Measurements from ENCODE around the gene SELPLG.
"Not testable (repeated sequence)": the region's sequence is repeated elsewhere in the genome, so short reads cannot be mapped to it uniquely, and the experiment has no call there.

Gene SELPLG

GRCh38 chr12:108594323-108594903 is 39.3 kb downstream of the SELPLG start:
- DNase-seq (ENCODE audit: low read depth, low spot score) = no peak
- no peak overlapping the region for H3K27ac ChIP-seq

GRCh38 chr12:108592033-108592909 is 41.4 kb downstream of the SELPLG start:
- H3K27ac ChIP-seq = no peak overlapping the region
- DNase-seq (ENCODE audit: low read depth, low spot score) = no peak

GRCh38 chr12:108591267-108591980 is 42.3 kb downstream of the SELPLG start:
- no peak for DNase-seq (ENCODE audit: low read depth, low spot score)
- H3K27ac ChIP-seq = no peak overlapping the region

- DNase-seq (ENCODE audit: low read depth, low spot score) = not testable (repeated sequence)
Measured at GRCh38 chr12:108590463-108590862, 43.2 kb downstream of the SELPLG start.

GRCh38 chr12:108589840-108590229 is 43.9 kb downstream of the SELPLG start:
- H3K27ac ChIP-seq = no peak overlapping the region
- DNase-seq (ENCODE audit: low read depth, low spot score) = no peak

More at GRCh38 chr12:108590463-108590862, 43.2 kb downstream of the SELPLG start:
- H3K27ac ChIP-seq = not testable (repeated sequence)

GRCh38 chr12:108589028-108589839 is 44.5 kb downstream of the SELPLG start:
- H3K27ac ChIP-seq = no peak overlapping the region
- DNase-seq (ENCODE audit: low read depth, low spot score) = no peak

GRCh38 chr12:108587826-108588225 is 45.9 kb downstream of the SELPLG start:
- DNase-seq (ENCODE audit: low read depth, low spot score) = no peak
- no peak overlapping the region for H3K27ac ChIP-seq

GRCh38 chr12:108586306-108586705 is 47.4 kb downstream of the SELPLG start:
- H3K27ac ChIP-seq = no peak overlapping the region
- DNase-seq (ENCODE audit: low read depth, low spot score) = no peak

- H3K27ac ChIP-seq = no peak overlapping the region
Measured at GRCh38 chr12:108585864-108586263, 47.8 kb downstream of the SELPLG start.

GRCh38 chr12:108584456-108585065 is 49.1 kb downstream of the SELPLG start:
- no peak overlapping the region for H3K27ac ChIP-seq
- no peak for DNase-seq (ENCODE audit: low read depth, low spot score)

More at GRCh38 chr12:108585864-108586263, 47.8 kb downstream of the SELPLG start:
- no peak for DNase-seq (ENCODE audit: low read depth, low spot score)

- no peak for DNase-seq (ENCODE audit: low read depth, low spot score)
- H3K27ac ChIP-seq = no peak overlapping the region
Measured at GRCh38 chr12:108583991-108584390, 49.7 kb downstream of the SELPLG start.

- DNase-seq (ENCODE audit: low read depth, low spot score) = no peak
- H3K27ac ChIP-seq = no peak overlapping the region
Measured at GRCh38 chr12:108582978-108583770, 50.5 kb downstream of the SELPLG start.

- no peak overlapping the region for H3K27ac ChIP-seq
- no peak for DNase-seq (ENCODE audit: low read depth, low spot score)
Measured at GRCh38 chr12:108582509-108582908, 51.2 kb downstream of the SELPLG start.

GRCh38 chr12:108581311-108582227 is 52.1 kb downstream of the SELPLG start:
- no peak overlapping the region for H3K27ac ChIP-seq
- no peak for DNase-seq (ENCODE audit: low read depth, low spot score)

GRCh38 chr12:108580531-108580930 is 53.2 kb downstream of the SELPLG start:
- no peak for DNase-seq (ENCODE audit: low read depth, low spot score)
- no peak overlapping the region for H3K27ac ChIP-seq

GRCh38 chr12:108578813-108579212 is 54.9 kb downstream of the SELPLG start:
- no peak for DNase-seq (ENCODE audit: low read depth, low spot score)
- H3K27ac ChIP-seq = no peak overlapping the region

- H3K27ac ChIP-seq = no peak overlapping the region
- no peak for DNase-seq (ENCODE audit: low read depth, low spot score)
Measured at GRCh38 chr12:108578264-108578663, 55.4 kb downstream of the SELPLG start.

- H3K27ac ChIP-seq = no peak overlapping the region
- DNase-seq (ENCODE audit: low read depth, low spot score) = no peak
Measured at GRCh38 chr12:108577458-108577857, 56.2 kb downstream of the SELPLG start.
